HG02623 (cell line): ENCODE data around the gene EFHC1.
A peak's percentile ranks its signal among the peaks of the same experiment; 100 is the strongest.
"Not testable (repeated sequence)": the region's sequence is repeated elsewhere in the genome, so short reads cannot be mapped to it uniquely, and the experiment has no call there.

ENCODE experiments used
- ATAC-seq: cut with Tn5 transposase; IDR thresholded peaks from one replicate; pipeline ENCODE4 v1.9.1; 2021; ENCODE audit warnings: moderate library complexity; ENCODE audit not compliant: unreplicated experiment

EFHC1 gene, protein sequence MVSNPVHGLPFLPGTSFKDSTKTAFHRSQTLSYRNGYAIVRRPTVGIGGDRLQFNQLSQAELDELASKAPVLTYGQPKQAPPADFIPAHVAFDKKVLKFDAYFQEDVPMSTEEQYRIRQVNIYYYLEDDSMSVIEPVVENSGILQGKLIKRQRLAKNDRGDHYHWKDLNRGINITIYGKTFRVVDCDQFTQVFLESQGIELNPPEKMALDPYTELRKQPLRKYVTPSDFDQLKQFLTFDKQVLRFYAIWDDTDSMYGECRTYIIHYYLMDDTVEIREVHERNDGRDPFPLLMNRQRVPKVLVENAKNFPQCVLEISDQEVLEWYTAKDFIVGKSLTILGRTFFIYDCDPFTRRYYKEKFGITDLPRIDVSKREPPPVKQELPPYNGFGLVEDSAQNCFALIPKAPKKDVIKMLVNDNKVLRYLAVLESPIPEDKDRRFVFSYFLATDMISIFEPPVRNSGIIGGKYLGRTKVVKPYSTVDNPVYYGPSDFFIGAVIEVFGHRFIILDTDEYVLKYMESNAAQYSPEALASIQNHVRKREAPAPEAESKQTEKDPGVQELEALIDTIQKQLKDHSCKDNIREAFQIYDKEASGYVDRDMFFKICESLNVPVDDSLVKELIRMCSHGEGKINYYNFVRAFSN

DNA sequence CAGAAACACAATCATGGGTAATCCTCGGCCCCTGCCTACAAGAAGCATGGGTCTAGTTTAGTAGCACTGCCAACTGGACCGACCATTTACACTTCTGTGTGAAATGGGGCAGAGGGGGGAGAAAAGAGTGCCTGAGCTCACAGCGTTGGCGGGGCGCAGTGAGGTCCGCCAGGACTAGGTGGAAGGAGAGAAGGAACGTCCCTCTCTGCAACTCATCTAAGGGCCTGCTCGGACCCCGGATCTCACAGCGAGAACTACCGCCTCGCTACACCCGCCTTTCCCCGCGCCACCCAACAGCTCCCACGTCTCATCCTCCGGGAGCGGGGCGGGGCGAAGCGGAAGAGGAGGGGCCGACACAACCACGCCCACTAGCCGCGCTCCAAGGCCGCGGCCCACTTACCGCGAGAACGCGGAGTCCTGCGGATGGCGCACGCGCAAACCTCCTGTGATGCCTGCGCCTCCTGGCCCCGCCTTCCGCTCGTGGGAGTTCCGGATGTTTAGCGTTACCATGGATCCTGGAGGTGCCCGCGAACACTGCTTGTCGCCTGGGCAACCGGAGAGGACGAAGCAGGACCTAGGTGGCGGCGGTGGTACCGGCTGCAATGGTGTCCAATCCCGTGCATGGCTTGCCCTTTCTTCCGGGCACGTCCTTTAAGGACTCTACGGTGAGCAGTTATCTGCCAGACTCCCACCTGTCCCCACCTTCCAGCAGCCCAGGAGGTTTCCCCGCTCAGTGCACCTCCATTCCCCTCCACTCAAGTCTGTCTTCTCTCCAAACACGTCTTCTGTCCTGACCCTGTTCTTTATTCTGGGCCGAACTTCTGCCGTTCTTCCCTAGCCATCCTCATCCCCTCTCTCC, at the start of gene EFHC1:
TSS of gene EFHC1 (plus strand) at position 534 of the 859 bp plus-strand sequence. CDS start at position 603, 69 bp downstream.
- peak; percentile 91 for ATAC-seq

DNA sequence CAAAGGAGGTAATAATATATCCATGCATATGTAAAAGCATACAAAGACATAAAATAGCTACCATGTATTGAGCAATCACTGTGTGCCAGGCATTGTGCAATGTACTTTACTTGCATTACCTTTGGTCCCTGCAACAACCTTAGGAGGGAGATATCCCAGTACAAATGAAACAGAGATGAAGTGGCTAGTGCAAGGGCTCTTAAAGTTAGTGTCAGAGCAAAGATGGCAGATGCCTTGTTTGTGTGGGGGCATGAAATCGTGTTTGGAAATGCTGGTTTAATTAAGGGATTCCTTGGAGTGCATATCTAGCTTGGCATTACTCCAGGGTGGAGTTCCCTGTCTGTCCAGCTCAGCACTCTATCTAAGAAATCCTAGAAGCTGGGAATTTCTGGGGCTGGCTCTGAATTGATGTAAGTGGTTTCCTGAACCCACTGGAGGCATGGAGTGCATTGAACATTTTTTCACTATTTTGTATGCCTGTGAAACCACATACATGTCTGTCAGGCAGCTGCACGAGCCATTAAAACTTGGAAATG, 48.4 kb upstream of the EFHC1 start:
- ATAC-seq: no peak

DNA sequence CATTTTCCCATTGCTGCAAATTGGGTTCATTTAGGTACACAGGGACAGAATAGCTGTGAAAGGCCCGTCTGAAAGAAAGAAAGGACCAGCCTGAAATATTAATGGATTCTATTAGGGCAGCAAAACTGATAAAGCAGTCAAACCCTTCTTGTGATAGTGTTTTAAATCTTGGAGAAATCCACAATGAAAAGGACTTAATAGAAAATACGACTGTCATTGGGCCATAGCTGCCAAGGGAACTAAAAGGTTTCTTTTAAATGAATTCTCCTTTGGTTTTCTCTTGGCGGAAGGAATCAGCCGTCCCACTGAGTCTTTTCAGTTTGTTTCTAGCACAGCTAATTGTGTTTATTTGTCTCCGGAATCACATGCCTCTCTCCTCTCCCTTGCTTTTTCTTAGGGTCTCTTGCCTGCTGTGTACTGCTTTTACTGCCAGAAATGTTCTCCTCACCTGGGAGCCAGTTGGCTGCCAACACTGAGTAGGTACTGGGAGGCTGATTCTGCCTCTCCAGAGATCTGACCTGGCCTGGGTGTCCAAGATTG, 46.9 kb upstream of the EFHC1 start:
- no peak for ATAC-seq

DNA sequence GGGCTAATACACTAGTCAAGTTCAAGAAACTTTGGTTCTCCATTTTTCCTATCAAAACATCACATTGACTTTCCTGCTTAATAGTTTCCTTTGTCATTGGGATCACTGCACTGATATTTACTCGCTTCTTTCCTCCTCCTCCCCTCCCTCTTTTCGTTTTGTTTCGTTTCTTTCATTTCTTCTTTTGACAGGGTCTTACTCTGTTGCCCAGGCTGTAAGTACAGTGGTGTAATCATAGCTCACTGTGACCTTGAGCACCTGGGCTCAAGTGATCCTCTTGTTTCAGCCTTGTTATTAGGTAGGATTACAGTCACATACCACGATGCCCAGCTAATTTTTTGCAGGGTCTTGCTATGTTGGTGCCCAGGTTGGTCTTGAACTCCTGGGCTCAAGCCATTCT, 45.9 kb upstream of the EFHC1 start:
- ATAC-seq: no peak

DNA sequence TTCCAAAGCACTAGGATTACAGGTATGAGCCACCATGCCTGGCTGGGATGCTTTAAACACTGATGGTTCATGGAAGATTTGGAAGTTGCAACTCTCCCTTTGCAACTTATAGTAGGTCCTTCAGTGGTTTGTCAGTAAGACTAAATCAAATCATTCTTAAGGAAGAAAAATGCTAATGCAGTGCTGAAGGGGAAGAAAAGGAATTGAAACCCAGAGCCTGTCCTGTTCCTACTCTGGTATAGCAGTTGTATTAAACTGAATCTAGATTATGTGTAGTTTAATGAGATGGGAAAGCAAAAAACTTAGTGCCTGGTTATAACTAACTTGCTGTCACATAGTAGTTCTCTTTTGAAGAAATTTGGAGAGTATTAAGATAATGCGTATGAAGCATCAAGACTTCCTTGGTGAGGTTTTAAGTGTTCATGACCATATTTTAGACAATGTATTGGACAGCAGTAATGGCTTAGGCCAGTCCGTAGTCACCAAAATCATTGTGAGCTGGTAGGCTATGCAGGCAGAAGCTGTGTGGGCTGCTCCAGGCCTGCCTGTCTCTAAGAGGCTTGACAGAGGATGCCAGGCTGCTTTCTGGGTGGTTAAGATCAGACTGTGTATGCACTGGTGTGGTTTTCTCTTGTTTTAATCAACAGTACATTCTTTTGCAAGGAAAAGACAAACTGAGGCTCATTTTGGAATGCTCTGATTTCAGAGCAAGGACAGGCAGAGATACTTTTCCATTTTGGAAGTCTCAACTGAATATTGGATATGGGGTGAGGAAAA, 44.2 kb upstream of the EFHC1 start:
- ATAC-seq: no peak

DNA sequence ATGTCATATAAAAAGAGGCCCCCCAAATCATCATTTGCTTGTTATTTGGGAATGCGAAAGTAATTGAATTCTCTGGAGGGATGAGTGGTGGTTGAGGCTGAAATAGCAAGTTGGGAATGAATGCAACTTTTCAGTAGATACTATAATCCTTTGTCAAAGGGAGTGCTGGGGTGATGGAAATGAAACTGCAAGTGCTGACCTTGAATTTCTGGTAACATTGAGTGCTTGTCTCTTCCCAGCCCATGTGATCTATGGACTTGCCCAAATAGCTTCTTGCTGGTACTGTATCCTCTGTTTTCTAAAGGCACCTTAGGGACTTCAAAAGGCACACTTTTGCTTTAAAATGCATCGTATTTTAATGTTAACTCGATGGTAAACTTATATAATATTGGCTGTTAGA, 43.4 kb upstream of the EFHC1 start:
- ATAC-seq: no peak

DNA sequence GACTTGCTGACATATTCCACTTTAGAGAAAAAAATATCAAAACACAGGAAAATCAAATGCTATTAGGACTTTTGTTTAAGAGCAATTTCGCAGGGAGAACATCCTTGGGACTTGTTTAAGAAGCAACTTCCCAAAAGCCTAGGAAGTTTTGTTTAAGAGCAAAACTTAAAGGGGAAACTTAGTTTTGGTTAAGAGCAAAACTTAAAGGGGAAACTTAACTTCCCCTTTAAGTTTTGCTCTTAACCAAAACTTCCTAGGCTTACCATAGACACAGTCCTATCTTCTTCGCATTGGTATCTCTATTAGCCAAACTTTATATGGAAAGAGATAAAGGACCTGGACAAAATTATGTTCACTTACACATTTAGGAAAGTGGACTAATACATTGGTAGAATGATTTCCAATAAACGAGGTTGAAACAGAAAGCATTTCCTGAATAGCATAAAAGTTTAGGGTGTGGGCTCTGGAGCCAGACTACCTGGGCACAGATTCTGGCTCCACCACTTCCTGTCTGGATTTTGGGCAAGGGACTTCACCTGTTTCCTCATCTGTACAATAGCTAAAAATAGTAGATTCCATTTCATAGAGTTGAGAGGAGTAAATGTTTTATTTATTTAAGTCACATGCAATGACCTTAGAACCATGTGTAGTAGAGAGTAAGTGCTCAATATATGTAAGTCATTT, 42.5 kb upstream of the EFHC1 start:
- no peak for ATAC-seq

DNA sequence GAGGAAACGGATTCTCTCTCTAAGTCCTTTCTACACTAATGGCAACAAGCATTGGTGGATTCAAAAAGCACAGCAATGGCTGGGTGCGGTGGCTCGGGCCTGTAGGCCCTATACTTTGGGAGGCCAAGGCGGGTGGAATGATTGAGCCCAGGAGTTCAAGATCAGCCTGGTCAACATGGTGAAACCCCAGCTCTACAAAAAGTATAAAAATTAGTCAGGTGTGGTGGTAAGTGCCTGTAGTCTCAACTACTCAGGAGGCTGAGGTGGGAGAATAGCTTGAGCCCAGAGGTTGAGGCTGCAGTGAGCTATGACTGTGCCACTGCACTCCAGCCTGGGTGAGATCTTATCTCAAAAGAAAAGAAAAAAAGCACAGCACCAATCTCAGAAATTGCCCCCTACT, 38.9 kb upstream of the EFHC1 start:
- ATAC-seq: no peak

DNA sequence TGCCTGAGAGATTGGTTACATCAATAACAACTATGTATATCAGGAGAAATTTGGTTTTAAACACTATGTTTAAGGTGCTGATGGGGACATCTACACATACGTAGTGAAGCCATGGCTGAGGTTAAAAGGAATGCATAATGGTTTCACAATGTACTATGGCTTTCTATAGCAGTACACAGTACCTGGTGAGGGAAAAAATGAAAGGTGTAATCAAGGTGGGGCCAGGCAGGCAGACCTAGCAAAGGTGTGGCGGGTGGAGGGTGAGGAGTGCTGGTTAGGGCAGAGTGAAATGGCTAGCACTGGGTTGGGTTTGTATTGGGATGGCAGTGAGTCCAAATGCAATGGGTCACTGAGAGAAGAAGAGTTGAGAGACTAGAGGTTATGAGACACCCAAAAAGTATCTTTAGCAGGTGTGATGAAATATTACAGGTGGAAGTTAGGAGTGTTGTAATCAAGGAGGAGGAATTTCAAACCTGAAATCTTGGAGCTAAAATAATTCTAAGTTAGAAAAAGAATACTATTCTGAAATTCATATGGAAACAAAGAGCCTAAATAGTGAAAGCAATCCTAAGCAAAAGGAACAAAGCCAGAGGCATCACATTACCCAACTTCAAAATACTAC, 35.9 kb upstream of the EFHC1 start:
- ATAC-seq: no peak

DNA sequence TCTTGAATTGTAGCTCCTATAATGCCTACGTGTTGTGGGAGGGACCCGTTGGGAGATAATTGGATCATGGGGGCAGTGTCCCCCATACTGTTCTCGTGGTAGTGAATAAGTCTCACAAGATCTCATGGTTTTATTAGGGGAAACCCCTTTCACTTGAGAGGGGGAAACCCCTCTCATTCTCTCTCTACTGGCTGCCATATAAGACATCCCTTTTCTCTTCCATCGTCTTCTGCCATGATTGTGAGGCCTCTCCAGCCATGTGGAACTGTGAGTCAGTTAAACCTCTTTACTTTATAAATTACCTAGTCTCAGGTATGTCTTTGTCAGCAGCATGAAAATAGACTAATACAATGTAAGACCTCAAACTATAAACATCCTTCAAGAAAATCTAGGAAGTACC, 35.1 kb upstream of the EFHC1 start:
- ATAC-seq: no peak

DNA sequence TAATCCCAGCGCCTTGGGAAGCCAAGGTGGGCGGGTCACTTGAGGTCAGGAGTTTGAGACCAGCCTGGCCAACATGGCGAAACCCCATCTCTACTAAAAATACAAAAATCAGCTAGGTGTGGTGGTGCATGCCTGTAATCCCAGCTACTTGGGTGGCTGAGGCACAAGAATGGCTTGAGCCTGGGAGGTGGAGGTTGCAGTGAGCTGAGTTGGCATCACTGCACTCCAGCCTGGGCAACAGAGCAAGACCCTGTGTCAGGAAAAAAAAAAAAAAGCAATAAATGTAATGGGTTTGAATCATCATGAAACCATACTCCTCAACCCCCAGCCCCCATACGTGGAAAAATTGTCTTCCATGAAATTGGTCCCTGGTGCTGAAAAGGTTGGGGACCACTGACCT, 32.0 kb upstream of the EFHC1 start:
- not testable (repeated sequence) for ATAC-seq

DNA sequence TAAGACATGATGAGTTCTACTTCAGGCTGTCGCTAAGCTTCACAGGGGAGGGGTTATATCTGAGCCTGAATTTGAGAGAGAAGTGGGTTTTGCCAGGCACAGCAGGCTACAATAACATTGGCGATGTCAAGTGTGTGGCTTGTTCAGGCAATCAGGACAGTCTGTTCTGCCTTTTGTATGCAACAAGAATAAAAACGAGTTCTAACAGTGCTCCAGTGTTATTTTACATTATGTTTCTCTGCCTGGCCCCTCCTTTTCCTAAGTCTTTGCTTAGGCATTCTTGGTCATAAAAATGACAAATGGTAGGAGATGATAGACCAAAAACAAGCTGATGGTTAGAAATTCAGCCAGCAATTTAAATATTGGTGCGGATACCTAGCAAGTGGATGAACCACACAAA, 31.4 kb upstream of the EFHC1 start:
- no peak for ATAC-seq

DNA sequence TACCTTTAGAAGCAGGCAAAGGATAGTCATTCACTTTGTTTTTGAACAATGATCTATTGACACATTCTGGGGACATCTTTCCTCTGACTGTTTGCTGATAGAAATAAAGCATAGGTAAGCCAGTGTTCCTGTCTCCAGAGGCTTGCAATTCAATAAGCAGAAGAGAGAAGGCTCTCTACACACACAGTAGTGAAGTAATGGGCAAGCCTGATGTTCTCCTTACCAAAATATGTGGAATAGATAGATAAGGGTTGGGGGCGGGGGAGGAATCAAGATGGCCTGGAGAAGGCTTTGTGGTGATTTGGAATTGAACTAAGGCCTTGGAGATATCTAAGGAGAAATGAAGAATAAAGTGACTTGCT, 30.9 kb upstream of the EFHC1 start:
- ATAC-seq: no peak

DNA sequence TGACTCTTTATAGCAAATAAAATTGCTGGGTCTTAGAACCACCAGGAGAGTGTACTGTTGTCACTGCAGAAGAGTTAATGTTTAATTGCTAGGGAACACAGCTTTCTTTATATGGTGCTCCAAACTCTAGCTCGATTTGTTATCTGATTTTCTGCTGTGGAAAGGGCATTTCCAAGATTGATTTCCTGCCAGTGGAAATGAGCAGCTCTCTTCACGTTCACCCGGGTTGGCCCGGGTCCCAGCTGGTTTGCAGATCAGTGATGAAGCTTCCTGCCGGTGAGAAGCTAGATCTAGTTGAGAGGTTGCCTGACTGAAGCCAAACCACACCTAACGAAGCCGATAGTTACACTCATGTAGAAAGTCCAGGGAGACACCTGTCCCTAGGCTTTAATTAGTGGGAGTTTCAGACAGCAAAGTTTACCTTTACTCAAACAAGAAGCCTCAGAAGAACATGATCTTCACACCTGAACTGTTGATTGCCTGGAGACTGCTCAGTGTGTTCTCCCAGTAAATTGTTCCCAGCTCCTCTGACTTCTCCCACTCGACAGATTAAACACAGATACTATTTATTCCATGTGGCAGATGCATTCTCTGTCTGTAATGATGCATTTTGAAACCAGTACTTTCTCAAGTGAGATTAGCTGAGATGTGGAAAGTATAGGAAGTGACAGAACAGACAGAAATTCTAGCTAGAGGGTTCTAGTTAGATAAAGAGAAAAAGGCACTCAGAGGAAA, 30.3 kb upstream of the EFHC1 start:
- peak; percentile 54 for ATAC-seq

DNA sequence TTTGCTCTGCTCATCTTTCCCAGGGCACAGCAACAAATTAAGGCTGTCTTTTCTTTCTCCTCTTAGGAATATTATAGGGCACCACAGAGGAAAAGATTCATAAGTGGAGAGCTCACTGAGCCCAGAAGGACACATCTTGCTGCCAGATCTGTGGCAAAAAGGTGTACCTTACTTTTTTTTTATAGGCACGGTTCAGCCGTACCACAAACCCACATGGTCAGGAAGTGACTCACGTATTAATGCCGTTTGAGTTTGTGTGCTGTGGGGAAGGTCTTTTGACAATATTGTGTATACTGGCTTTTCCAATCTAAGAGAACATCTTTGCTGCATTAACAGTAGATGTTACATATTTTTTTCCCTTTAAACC, 29.8 kb upstream of the EFHC1 start:
- peak; percentile 33 for ATAC-seq

DNA sequence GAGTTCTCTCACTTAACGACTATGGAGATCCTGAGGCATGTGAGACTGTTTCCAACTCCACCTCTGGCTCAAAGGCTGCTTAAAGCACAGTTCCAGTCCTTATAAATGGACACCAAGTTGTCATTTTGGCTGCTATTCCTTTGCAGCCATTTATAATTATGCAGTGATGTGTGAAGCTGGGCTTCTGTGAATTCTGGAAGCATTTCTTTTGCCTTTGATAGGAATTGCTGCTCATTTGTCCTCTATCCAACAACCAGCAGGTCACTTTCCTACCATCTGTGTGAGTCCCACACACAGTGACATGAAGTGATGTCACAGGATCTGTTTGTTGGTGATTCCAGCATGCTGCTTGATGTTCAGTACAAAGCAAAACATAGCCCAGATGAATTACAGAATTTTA, 28.5 kb upstream of the EFHC1 start:
- no peak for ATAC-seq

DNA sequence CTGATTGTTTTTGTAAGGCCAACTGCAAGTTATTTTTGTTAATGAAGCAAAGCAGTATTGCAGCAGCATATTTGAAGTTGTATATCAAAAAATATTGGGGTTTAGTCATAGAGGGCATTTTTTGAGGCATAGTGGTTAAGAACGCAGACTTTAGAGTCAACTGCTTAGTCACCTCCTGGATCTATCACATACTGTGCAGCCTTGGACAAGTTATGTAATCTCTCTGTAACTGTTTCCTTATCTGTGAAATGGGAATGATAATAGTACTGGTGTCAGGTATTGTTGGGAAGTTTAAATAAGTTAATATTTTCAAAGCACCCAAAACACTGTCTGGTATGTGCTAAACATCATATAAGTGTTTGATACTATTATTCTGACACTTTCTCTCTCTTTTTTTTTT, 27.2 kb upstream of the EFHC1 start:
- no peak for ATAC-seq

DNA sequence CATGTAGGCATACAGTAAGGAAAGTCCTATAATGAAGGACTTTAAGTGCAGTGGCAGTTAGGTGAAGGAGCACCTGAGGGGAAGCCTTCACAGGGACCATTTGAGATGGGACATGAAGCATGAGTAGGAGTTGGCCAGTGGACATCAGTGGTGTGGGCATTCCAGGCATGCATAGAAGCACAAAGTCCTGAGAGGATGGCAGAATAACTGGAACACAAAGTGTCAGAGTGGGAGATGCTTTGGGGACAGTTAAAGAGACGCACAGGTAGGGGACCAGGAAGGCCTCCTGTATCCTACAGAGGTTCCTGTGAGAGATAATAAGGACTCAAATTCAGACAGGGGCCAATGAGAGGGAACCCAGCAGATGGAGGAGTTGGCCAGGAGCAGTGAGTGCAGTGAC, 26.4 kb upstream of the EFHC1 start:
- ATAC-seq: peak; percentile 0

DNA sequence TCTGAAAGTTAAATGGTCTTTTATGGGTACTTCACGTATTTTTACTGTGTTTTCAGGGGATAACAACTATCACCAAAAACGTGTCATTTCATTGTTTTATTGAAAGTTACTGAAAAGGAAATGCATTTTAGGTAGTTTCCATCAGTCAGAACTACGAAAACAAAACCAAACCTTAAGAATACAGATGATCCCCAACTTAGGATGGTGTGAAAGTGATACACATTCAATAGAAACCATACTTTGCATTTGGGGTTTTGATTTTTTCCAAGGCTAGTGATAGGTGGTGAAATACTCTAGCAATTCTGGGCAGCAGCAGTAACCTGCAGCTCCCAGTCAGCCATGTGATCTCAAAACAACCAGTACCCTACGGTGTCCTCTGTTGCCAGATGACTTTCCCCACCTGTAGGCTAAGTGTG, 25.9 kb upstream of the EFHC1 start:
- peak; percentile 44 for ATAC-seq
